ENCODE measurements around the gene CHST3.

Gene CHST3

DNA sequence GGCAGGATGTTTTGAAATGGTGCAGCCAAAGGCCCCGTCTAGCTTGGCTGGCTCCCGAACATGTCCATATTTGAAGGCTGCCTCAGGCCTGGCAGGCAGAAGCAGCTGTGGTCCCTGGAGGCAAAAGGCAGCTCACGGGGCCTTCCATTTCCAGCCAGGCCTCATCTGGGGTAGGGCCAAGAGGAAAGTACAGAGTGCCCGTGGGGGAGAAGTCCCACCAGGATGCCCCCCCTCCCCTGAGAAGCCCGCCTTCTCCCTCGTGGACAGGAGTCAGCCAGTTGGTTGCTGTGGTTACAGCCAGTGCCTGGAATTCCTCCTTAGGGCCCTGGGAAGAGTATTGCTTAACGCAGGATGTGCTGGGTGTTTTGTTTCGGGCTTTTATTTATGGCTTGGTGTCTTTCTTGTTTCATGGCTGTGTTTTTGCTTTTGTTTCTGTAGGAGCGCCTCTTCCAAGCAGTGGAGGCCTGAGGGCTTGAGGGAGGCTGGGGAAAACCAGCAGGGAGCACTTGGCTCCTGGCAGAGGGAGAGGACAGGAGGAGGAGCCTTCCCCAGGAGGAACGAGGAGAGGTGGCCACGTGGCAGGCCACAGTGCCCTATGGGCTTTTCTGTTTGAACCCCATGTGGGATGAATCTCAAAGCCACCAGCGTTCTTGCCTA is 45.4 kb downstream of the CHST3 start:
- DNase-seq (ENCODE audit: low read depth in 2 of 3, low spot score in 2 of 3), result no peak

DNA sequence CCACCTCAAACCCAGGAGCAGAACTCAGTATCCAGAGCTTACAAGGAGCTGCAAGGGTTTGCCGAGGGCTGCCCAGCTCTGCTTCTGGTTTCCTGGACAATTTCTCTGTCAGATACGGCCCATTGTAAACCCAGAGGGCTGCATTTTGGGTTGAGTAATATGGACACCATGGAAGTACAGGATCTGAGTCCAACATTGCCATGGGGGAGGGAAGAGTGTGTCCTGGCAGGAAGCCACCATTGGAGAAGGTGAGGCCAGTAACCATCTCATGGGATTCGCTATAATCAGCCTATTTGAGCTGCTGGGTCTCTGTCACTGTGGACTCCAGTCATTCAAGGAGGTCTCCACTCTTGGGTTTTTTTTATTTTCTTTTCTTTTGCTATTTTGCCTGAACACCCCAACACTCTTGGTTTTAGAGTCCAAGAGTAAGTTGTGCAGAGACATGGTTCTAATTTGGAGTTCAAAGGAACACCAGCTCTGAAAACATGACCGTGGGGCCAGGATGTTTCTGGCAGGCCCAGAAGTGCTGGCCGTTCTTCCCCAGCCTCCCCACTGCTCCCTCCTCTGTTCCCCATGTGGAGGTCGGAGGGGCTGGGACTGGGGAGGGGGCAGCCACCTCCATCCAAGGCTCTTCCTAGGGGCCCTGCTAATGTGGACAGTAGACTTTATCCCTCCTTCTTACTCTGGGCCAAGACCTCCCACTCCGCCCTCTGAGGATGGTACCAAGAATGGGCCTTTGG is 46.2 kb downstream of the CHST3 start:
- no peak for DNase-seq (ENCODE audit: low read depth in 2 of 3, low spot score in 2 of 3)

DNA sequence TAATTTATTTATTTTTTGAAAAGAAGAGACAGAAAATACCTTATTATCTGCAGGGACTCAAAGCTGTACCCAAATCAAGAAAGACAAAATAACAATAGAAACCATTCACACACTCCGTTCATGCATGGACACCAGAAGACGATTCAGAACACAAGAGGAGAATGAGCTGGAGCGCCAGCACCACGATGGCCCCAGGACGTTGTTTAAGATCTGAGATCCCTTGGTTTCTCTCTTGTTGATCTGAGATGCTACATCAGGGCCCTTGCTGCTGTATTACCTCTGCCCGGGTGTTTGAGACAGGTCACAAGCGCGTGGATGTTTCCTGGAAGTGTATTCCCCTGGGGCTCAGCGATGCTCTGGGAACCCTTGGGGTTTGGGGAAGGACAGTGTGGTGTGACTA is 46.8 kb downstream of the CHST3 start:
- DNase-seq (ENCODE audit: low read depth in 2 of 3, low spot score in 2 of 3), result no peak

DNA sequence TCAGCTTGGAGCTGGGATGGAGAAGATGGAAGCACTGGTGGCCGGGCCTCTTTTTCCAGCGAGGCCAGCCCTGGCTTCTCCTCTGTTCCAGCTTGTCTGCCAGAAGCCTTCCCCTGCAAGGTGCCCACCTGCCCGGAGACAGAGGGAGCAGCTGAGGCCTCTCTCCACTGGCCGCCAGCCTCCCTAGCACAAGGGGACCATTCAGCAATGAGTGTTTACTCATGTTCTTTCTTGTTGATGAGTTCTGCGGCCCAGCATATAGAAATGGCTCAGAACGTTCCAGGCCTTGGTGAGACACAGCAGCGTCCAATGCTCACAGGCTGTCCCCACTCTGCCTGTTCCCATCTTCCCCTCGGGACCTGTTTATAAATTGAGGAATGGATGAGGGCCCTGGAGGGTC is 47.3 kb downstream of the CHST3 start:
- no peak for DNase-seq (ENCODE audit: low read depth in 2 of 3, low spot score in 2 of 3)

DNA sequence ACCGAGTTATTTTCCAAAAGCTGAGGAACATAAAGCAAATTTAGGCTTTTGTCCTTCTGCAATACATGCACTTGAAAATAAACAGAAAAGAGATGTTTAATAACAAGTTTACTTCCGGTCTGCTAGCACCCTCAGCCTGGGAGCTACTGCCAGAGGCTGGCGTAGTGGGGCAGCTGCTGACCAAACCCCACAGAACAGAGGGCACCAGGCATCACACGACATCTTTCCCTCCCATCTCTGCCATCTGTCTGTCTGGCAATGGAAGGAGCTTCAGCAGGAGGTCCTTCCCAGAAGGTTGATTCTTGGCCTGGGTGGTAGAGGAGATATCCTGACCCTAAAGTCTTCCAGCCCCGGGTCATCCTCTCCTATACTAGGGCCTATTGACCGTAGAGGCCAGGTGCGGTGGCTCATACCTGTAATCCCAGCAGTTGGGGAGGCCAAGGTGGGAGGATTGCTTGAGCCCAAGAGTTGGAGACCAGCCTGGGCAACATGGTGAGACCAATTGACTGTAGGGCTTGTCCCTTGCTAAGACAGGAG is 47.8 kb downstream of the CHST3 start:
- DNase-seq (ENCODE audit: low read depth in 2 of 3, low spot score in 2 of 3), result no peak

DNA sequence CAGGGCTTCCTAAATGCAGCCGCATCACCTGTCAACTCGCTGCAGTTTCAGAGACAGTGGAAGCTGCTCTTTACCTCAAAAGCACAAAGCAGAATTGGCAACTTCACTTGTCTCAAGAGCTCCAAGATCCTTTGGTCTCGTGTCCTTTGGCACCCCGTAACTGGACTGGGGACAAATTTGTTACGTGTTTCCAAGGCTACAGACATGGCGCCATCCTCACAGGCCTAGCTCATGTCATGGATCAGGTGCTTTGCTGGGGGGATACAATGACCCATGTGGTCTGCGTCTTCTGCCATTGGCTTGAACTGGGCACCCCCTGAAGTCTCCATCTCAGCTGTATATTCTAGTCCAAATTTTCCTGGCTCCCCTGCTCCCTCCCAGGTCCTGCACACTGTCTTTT is 48.6 kb downstream of the CHST3 start:
- no peak for DNase-seq (ENCODE audit: low read depth in 2 of 3, low spot score in 2 of 3)

DNA sequence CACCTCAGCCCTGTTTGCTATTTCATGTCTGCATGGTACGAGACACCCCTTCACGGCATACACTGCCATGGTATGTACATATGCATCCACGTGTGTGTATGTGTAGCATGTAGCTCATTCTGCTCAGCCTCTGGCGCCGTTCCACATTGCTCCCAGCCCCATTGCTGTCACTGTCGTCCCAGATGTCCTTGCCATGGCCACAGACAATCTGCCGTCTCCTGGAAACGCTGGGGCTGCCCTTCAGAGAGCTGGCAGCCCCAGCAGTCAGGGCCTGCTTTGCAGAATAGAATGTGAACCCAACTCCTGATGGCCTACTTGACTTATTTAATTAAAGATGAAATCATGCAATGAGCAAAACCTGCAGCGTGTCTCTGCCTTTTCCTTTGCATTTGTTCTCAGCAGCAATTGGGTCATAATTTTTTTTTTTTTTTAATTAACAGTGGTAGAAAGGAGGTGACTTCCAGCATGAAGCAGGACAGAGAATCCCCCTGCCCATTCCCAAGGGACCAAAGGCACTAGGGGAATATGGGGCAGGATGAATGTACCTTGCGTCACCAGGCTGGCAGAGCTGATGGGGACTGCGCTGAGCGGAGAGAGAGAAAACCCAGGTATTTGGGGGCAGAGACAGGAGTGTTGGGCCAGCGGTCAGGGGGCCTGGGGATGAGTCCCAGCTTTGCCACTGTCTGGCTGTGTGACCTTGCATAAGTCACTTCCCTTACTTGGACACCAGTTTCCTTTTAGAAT is 49.2 kb downstream of the CHST3 start:
- no peak for DNase-seq (ENCODE audit: low read depth in 2 of 3, low spot score in 2 of 3)

DNA sequence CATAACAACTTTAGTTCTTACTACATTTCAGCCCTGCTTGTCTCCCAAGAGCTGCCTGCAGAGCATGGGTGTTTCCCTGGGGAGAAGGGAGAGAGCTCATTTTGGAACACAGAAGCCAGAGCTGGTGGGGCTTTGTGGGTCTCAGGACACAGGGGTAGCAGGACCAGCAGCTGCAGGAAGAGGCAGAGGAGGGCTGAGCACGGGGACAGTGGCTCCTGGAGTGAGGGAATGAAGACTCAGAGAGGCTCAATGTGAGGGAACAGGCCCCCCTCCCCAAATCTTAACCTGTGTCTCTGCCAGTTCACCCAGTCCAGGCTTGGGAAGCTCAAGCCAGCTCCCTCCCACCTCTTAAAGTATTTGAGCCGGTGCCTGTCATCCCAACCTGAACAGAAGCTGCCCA is 50.0 kb downstream of the CHST3 start:
- no peak for DNase-seq (ENCODE audit: low read depth in 2 of 3, low spot score in 2 of 3)

DNA sequence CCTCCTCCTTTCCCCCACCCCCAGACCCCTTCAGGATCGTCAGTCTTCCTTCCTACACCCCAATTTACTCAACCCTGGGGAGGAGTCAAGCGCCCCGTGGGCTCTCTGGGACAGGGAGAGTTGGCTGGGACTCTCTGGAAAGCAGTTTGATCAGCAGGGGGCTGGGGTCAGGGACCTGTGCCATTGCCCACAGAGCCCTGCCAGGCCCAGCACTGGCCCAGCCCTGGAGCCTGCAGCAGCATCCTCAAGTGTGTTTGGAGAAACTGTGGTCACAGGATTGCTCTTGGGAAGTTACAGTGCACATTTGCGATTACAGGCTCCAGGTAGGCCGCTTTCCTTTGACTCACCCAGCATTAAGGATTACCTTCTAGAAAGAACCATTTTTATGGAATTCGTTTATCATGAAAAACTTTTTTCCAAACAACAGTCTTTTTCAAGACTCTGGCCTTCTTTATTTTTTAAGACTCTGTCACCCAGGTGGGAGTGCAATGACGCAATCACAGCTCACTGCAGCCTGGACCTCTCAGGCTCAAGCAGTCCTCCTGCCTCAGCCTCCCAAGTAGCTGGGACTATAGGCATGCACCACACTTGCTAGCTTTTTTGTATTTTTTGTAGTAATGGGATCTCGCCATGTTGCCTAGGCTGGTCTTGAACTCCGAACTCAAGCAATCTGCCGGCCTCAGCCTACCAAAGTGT is 50.7 kb downstream of the CHST3 start:
- no peak for DNase-seq (ENCODE audit: low read depth in 2 of 3, low spot score in 2 of 3)

DNA sequence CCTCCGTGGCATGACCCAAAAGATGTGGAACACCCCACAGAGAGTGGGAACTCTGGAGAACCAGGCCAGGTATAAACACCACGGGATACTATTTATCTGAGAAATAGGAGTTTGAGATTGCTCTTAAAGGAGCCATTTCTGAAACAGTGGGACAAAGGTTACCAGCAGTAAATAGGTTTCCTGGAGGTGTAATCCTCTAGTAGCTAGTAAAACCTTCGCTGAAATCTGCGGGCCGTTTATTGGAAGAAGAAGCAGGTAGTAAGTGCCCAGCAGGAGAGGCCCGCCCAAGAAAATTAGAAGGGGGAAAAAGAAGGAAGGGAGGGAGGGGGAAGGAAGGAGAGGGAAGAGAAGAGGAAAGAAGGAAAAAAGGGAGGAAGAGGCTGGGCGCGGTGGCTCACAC is 51.6 kb downstream of the CHST3 start:
- DNase-seq (ENCODE audit: low read depth in 2 of 3, low spot score in 2 of 3), result no peak

DNA sequence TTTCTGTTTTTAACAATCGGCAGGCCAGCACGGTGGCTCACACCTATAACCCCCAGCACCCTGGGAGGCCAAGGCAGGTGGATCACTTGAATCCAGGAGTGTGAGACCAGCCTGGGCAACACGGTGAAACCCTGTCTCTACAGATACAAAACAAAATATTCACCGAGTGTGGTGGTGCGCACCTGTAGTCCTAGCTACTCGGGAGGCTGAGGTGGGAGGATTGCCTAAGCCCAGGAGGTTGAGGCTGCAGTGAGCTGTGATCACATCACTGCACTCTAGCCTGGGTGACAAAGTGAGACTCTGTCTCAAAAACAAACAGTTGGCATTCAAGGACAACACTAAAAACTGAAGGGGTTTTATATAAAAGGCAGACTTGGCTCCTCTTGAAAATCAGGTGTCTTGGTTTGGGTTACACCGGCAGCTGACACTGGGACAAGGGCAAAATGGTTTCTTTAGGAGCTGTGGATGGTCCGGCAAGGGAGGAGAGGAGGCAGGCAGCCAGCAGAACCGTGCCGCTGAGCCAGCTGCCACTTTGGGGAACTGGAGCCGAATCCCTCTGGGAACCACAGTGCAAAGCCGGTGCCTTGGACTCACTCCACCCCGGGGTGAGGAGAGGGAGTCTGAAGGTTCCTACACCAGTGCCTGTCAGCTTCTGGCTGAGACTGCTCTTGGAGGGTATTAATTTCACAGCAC is 52.6 kb downstream of the CHST3 start:
- DNase-seq (ENCODE audit: low read depth in 2 of 3, low spot score in 2 of 3), result no peak

DNA sequence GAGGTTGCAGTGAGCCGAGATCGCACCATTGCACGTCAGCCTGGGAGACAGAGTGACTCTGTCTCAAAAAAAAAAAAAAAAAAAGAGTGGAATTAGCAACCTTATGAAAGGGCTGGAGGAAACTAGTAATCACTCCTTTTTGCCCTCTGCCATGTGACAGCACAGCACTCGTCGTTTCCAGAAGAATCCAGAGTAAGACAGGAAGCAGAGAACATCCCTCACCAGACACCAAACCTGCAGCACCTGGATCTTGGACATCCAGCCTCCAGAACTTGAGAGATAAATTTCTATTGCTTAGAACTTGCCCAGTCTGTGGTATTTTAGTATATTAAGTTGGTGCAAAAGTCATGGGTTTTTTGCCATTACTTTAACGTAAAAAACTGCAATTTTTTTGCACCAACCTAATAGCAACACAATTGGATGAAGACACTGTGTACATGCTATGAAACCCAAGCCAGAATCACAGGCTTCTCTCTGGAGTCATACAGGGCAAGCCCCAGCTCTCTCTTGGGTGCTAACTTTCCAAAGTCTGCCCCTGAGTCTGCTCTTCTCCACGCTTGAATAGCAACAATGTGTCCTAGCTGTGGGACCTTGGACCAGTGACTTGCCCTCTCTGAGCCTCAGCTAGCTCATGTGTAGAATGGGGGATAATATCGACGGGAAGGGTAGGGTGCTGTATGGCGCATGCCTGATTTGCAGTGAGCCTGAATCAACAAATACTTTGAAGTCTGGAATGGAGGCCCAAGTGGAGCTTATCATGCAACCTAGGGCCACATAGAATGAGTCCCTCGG is 55.1 kb downstream of the CHST3 start:
- DNase-seq (ENCODE audit: low read depth in 2 of 3, low spot score in 2 of 3), result no peak

DNA sequence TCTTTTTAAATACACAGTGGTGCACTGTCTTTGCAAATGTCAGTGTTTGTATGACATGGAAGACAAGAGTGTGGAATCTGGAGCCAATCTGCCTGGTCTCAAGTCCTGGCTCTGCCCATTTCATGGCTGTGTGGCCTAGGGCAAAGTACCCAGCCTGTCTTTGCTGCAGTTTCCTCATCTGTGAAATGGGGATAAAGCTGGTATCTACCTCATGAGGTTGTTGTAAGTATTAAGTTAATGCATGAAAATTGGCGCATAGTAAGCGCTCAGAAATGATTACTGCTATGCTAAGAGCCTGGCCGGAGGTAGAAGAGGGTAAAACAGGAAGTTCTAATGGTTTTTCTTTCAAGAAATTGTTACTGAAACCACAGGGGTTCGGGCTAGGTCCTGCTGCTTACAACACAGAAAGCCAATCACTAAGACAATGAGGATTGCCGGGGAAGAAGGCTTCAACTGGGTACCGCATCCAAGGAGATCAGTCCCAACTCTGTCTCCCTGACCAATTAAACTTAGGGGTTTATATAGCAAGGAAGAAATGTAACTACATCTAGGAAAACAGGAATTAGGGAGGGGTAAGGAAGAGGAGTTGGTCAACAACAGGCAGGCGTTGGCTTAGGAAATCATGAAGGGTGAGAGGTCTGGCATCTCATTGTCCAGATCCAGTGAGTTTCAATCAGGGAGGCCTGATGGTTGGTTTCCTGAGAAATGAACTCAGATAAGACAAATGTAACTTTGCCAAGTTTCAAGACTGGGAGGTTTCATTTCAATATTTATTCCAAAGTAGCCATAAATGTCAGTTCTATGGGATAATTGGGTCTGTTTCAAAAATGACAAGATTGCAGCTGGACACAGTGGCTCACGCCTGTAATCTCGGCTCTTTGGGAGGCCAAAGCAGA is 57.0 kb downstream of the CHST3 start:
- DNase-seq (ENCODE audit: low read depth in 2 of 3, low spot score in 2 of 3), result no peak

DNA sequence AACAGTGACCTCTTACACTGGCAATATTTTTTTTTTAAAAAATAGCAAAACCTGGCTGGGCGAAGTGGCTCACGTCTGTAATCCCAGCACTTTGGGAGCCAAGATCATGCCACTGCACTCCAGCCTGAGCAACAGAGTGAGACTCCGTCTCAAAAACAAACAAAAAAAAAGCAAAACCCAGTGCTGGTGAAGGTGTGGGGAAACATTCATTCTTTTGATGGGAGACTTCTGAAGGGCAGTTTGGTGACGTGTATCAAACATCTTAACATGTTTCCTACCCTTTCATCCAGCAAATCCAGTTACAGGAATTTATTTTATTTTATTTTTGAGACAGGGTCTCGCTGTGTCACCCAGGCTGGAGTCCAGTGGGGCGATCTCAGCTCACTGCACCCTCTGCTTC is 58.0 kb downstream of the CHST3 start:
- no peak for DNase-seq (ENCODE audit: low read depth in 2 of 3, low spot score in 2 of 3)

DNA sequence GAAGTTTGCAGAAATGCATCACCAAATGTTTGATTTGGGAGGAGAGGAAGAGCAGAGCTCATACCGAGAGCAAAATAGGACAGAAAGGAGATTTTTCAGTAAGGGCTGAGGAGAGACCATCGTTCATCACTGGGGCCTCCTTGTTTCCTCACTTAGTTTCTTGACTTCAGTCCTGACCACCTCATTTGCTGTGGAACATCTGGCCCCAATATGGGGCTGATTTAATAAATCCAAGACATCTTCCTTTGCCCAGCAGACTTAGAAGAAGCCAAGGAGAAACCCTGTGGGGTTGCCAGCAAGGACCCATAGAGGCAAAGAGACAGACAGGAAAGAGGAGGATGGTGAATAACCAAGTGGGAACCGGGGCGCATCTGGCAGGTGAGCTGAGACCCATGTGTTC is 60.4 kb downstream of the CHST3 start:
- DNase-seq (ENCODE audit: low read depth in 2 of 3, low spot score in 2 of 3), result no peak

DNA sequence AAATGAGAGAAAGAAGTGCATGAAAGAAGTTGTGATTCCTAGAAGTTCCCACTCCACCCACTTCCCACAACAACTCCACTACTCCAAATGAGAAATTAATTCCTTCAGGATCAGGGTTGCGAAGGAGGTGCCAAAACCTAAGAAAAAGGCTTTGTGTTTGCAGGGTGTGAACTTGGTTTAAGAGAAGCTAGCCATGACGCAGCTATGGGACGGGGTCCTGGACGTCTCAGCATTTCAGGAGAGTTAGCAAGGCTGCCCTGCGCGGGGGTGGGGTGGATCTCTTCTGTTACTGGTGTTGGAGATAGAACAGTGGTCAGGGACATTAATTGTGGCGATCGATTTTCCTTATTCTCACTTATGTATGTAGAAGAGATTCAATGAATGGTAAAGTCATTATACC is 61.2 kb downstream of the CHST3 start:
- no peak for DNase-seq (ENCODE audit: low read depth in 2 of 3, low spot score in 2 of 3)

DNA sequence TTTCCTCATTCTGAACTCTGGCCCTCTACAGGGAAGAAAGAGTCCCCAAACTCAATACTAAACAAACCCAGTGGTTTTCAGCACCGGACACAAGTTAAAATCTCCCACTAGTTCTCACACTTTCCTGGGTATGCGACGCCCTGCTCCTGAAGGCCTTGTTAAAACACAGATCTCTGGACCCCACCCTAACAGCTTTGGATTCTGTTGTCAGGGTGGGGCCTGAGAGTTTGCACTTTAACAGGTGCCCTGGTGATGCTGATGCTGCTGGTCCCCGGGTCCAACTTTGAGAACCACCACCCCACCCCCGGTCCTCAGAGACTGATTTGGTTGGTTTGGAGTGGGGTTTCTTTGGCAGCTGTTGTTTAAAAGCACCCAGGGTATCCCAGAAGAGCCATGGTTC is 61.6 kb downstream of the CHST3 start:
- DNase-seq (ENCODE audit: low read depth in 2 of 3, low spot score in 2 of 3), result no peak

DNA sequence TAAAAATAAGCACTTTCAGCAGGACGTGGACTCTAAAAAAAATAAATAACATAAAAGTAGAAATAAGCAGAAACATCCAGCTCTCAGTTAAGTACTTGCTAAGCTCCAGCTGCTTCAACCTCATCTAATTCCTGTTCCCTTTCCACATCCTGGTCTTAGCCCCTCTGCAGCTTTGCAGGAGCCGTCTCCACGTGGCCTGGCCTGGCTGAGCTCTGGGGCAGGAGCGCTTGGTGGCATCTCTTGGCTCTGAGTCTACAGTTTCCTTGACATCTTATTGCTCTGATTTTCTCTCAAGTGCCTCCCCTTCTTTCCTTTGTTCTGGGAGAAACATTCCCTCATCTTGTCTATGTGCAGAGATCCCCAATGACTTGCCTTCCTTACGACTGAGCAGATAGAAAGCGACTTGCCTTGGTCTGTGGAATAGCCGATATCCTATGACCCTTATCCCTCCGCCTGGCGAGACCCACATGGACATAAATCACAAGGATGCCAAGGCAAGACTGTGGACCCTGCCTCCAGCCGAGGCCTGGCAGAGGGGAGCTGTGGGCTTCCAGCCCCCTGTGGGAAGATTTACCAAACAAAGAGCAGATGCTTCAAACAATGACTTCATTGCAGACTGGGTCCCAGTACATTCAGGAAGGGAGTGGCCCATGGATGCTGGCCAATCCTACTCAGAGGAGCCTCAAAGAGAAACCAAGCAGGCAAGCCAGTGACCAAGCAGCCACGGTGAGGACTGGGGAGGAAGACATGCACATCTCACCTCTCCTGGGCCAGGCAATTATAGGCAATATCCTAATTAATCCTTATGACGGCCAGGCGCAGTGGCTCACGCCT is 62.3 kb downstream of the CHST3 start:
- DNase-seq (ENCODE audit: low read depth in 2 of 3, low spot score in 2 of 3), result no peak

Data from activated CD8-positive, alpha-beta memory T cell treated with anti-CD3 and anti-CD28 coated beads for 48 hours (primary cell).